IMR-90 (cell line): ENCODE data around the gene PATJ. TPM values are rescaled to one million over a fixed set of nuclear protein-coding genes. Genes with fewer than 3 reads are reported as not detected.

Experiments used
- ATAC-seq: fragments of 200-7000 bp; cut with Tn5 transposase; 2 replicates; pipeline ENCODE4 v1.9.1; 2020; ENCODE audit warnings: low read depth, mild to moderate bottlenecking, moderate library complexity
- BruUV-seq: library from RNA; stranded (reverse); fragments of 400-500 nt; replicated peaks from 2 replicates; lab custom pipeline; 2021; lab: Mats Ljungman, UMichigan
- CTCF ChIA-PET: fragments of 300-600 bp; formaldehyde crosslinking; extraction: SDS; loops from one replicate; lab custom pipeline; 2021; ENCODE audit warnings: antibody characterized with exemption; lab: Yijun Ruan, JAX
- POLR2A ChIA-PET: fragments of 300-600 bp; sonication (Branson Sonifier 250); formaldehyde crosslinking; loops from one replicate; lab custom pipeline; 2022; ENCODE audit warnings: antibody characterized with exemption; ENCODE audit not compliant: unreplicated experiment; lab: Charles Lee
- DNase-seq: peaks from one replicate; pipeline ENCODE4 v3.0.0; 2013
- H2AFZ ChIP-seq: replicated peaks from 2 replicates; pipeline ENCODE3; 2013; ENCODE audit warnings: low read length, mild to moderate bottlenecking; ENCODE audit not compliant: poor library complexity
- H2AK5ac ChIP-seq: 2 replicates; pipeline ENCODE4 v1.6.1; 2013; ENCODE audit warnings: low read depth, low read length, inconsistent platforms
- H2AK9ac ChIP-seq: replicated peaks from 2 replicates; pipeline ENCODE3; 2013; ENCODE audit warnings: mild to moderate bottlenecking, low read depth, low read length, moderate library complexity; ENCODE audit not compliant: poor library complexity
- H2BK120ac ChIP-seq: 2 replicates; pipeline ENCODE4 v1.6.1; 2013; ENCODE audit warnings: low read depth, low read length, inconsistent platforms
- H2BK15ac ChIP-seq: 3 replicates; pipeline ENCODE4 v1.6.1; 2013; ENCODE audit warnings: low read depth, low read length, inconsistent platforms
- H2BK20ac ChIP-seq: 2 replicates; pipeline ENCODE4 v1.6.1; 2013; ENCODE audit warnings: low read depth, mild to moderate bottlenecking, inconsistent platforms, low read length, moderate library complexity
- H2BK5ac ChIP-seq: 2 replicates; pipeline ENCODE4 v1.6.1; 2013; ENCODE audit warnings: mild to moderate bottlenecking, low read depth, low read length, inconsistent platforms; ENCODE audit not compliant: poor library complexity, severe bottlenecking
- H3K14ac ChIP-seq: replicated peaks from 2 replicates; pipeline ENCODE4 v1.6.1; 2013; ENCODE audit warnings: low read depth, low read length, inconsistent platforms
- H3K18ac ChIP-seq: 2 replicates; pipeline ENCODE4 v1.6.1; 2013; ENCODE audit warnings: low read depth, low read length, control low read depth
- H3K23ac ChIP-seq: 2 replicates; pipeline ENCODE4 v1.6.1; 2013; ENCODE audit warnings: low read depth, low read length, inconsistent platforms
- H3K27ac ChIP-seq: 2 replicates; pipeline ENCODE4 v1.5.1; 2013; ENCODE audit warnings: mild to moderate bottlenecking, control low read depth, low read length; ENCODE audit not compliant: insufficient read depth
- H3K27me3 ChIP-seq: 2 replicates; pipeline ENCODE4 v1.6.1; 2013; ENCODE audit warnings: low read length; ENCODE audit not compliant: control insufficient read depth, insufficient read depth
- H3K36me3 ChIP-seq: 2 replicates; pipeline ENCODE4 v1.6.1; 2013; ENCODE audit warnings: low read length, mixed read lengths; ENCODE audit not compliant: control insufficient read depth, insufficient read depth
- H3K4ac ChIP-seq: 2 replicates; pipeline ENCODE4 v1.6.1; 2013; ENCODE audit warnings: low read depth, low read length, inconsistent platforms
- H3K4me1 ChIP-seq: 2 replicates; pipeline ENCODE4 v1.6.1; 2013; ENCODE audit warnings: low read length, mixed read lengths; ENCODE audit not compliant: control insufficient read depth, insufficient read depth
- H3K4me2 ChIP-seq: 2 replicates; pipeline ENCODE4 v1.6.1; 2013; ENCODE audit warnings: low read depth, mild to moderate bottlenecking, control low read depth, low read length, moderate library complexity
- H3K4me3 ChIP-seq: 2 replicates; pipeline ENCODE4 v1.5.1; 2013; ENCODE audit warnings: low read depth, mild to moderate bottlenecking, control low read depth, low read length, moderate library complexity; ENCODE audit not compliant: insufficient read depth
- H3K56ac ChIP-seq: 2 replicates; pipeline ENCODE4 v1.6.1; 2013; ENCODE audit warnings: low read length, inconsistent platforms; ENCODE audit not compliant: insufficient read depth; ENCODE audit errors: extremely low read depth
- H3K79me1 ChIP-seq, 2 experiments: 2 replicates each; pipeline ENCODE4 v1.6.1; 2013; ENCODE audit warnings: low read length in 2 of 2, inconsistent platforms in 1 of 2, low read depth in 1 of 2
- H3K9ac ChIP-seq: 2 replicates; pipeline ENCODE4 v1.6.1; 2013; ENCODE audit warnings: low read depth, low read length, control low read depth
- H3K9me1 ChIP-seq: 2 replicates; pipeline ENCODE4 v1.6.1; 2013; ENCODE audit warnings: low read length, inconsistent platforms; ENCODE audit not compliant: insufficient read depth
- H3K9me3 ChIP-seq: 2 replicates; pipeline ENCODE4 v1.6.1; 2013; ENCODE audit warnings: low read length; ENCODE audit not compliant: control insufficient read depth, insufficient read depth
- H4K20me1 ChIP-seq: 2 replicates; pipeline ENCODE4 v1.6.1; 2013; ENCODE audit warnings: low read length, inconsistent platforms; ENCODE audit not compliant: insufficient read depth
- H4K5ac ChIP-seq: 2 replicates; pipeline ENCODE4 v1.6.1; 2013; ENCODE audit warnings: mild to moderate bottlenecking, low read depth, low read length, control low read depth
- H4K8ac ChIP-seq, 2 experiments: 2 replicates each; pipeline ENCODE4 v1.6.1; 2013; ENCODE audit warnings: low read depth in 2 of 2, low read length in 2 of 2, control low read depth in 1 of 2, inconsistent platforms in 1 of 2
- H4K91ac ChIP-seq: 2 replicates; pipeline ENCODE4 v1.6.1; 2013; ENCODE audit warnings: low read depth, low read length, inconsistent platforms; ENCODE audit not compliant: insufficient read depth
- BHLHE40 ChIP-seq: fragments of 150-350 bp; IDR thresholded peaks from 2 replicates; pipeline ENCODE4 v1.6.1; 2016; ENCODE audit warnings: mild to moderate bottlenecking, low read depth, low read length
- CEBPB ChIP-seq: IDR thresholded peaks from 2 replicates; pipeline ENCODE4 v1.6.1; 2012; ENCODE audit warnings: low read depth, low read length, improper control_type of control experiment
- MAFK ChIP-seq: IDR thresholded peaks from 2 replicates; pipeline ENCODE4 v1.6.1; 2012; ENCODE audit warnings: low read depth, low read length, improper control_type of control experiment
- MAZ ChIP-seq: IDR thresholded peaks from 2 replicates; pipeline ENCODE4 v1.6.1; 2012; ENCODE audit warnings: low read depth, mild to moderate bottlenecking, low read length, improper control_type of control experiment, moderate library complexity, borderline replicate concordance
- MXI1 ChIP-seq: IDR thresholded peaks from 2 replicates; pipeline ENCODE4 v1.6.1; 2012; ENCODE audit warnings: low read depth, mild to moderate bottlenecking, low read length, moderate library complexity, borderline replicate concordance
- NFE2L2 ChIP-seq: fragments of 150-350 bp; IDR thresholded peaks from 2 replicates; pipeline ENCODE4 v1.6.1; 2016; ENCODE audit warnings: low read depth, mild to moderate bottlenecking, low read length
- POLR2A ChIP-seq: IDR thresholded peaks from 2 replicates; pipeline ENCODE4 v1.6.1; 2012; ENCODE audit warnings: mild to moderate bottlenecking, low read depth, low read length
- SMC3 ChIP-seq: fragments of 150-350 bp; IDR thresholded peaks from 2 replicates; pipeline ENCODE4 v1.6.1; 2016; ENCODE audit warnings: low read depth, mild to moderate bottlenecking, antibody characterized with exemption, low read length, moderate library complexity
- USF2 ChIP-seq: fragments of 150-350 bp; IDR thresholded peaks from 2 replicates; pipeline ENCODE4 v1.6.1; 2017; ENCODE audit warnings: mild to moderate bottlenecking, antibody characterized with exemption, low read length, low read depth
- WGBS, 2 experiments: methylation state at CpG; one replicate each; pipeline versions ENCODE4 v1.1.5 to v1.1.7; 2013; ENCODE audit warnings: missing lambda C conversion rate in 2 of 2; ENCODE audit not compliant: insufficient read length in 1 of 2; ENCODE audit errors: extremely low coverage in 2 of 2; 5-methylcytosine and 5-hydroxymethylcytosine counted together
- dilution Hi-C: fragments of 300-500 bp; cut with HindIII; formaldehyde crosslinking; loops from one replicate; pipeline ENCODE4 v1.14.3; 2018; ENCODE audit warnings: low sequenced_read_pairs; ENCODE audit not compliant: unreplicated experiment
- in situ Hi-C: fragments of 300-500 bp; cut with MboI; formaldehyde crosslinking; loops from 3 replicates; pipeline ENCODE4 v1.14.3; 2019; ENCODE audit warnings: low sequenced_read_pairs, inconsistent platforms, mixed read lengths
- intact Hi-C: fragments of 100-400 bp; cut with micrococcal nuclease; formaldehyde crosslinking; loops from 2 replicates; pipeline ENCODE4 v1.10.0; 2022
- polyA plus RNA-seq, 3 experiments: library from polyadenylated mRNA; depleted of rRNA; stranded (reverse); fragments of >200 nt; gene quantifications; 2 replicates each; pipeline ENCODE4 v1.2.3, GENCODE V29; 2012; ENCODE audit warnings: low replicate concordance in 1 of 3
- total RNA-seq: library from RNA; depleted of rRNA; stranded (reverse); fragments of >200 nt; gene quantifications from 2 replicates; pipeline ENCODE4 v1.2.3, GENCODE V29; 2012
- TF ChIP-seq, protein P1 (sequence below): conservative IDR thresholded peaks from 2 replicates; pipeline ENCODE4 v1.5.1; 2012; ENCODE audit warnings: mild to moderate bottlenecking, low read depth, low read length, improper control_type of control experiment

PATJ gene
- total and polyA plus RNA-seq, 2 of the 4 experiments (the other 2 are of a cell fraction), result 2.0 to 3.4 TPM

GRCh38 chr1:62159940-62160348 is 417.7 kb downstream of the PATJ start:
- Histone ChIP-seq H2BK15ac (no peak overlapping the region), H3K9ac (no peak overlapping the region), H3K4ac (no peak overlapping the region), H4K20me1 (no peaks in the 10 kb centered on the region), H3K36me3 (no peaks in the 10 kb centered on the region), H4K5ac (no peak overlapping the region), H3K4me3 (no peak overlapping the region), H3K9me3 (no peaks in the 10 kb centered on the region), H2AK5ac (no peak overlapping the region), H2BK5ac (no peak overlapping the region), H3K14ac (no peak overlapping the region), H3K4me1 (no peaks in the 10 kb centered on the region), H4K91ac (no peak overlapping the region), H2BK120ac (no peak overlapping the region), H3K4me2 (no peak overlapping the region), H3K18ac (no peak overlapping the region), H3K27ac (no peak overlapping the region), H2AFZ (no peak overlapping the region), H4K8ac (no peak overlapping the region), H2AK9ac (no peak overlapping the region), H2BK20ac (no peak overlapping the region), H3K79me1 (no peaks in the 10 kb centered on the region), H3K27me3 (no peaks in the 10 kb centered on the region), H3K56ac (no peak overlapping the region), H3K23ac (no peak overlapping the region), H3K9me1 (no peaks in the 10 kb centered on the region)
- DNase-seq (no peak), ATAC-seq (no peak)
- CTCF ChIA-PET, result interaction anchor here (0.6 to 1.7 kb wide), 2 partner anchors 16 to 110 kb away, joined by 4 to 6 read pairs; no protein-coding TSS in a partner anchor
- 37% methylated on average over 3 of the region's 6 CpGs; no CpG with 5 or more reads in 1 of the 2 experiments for WGBS, 2 experiments
- no peak for TF ChIP-seq SMC3
- no peak for TF ChIP-seq MAZ
- no peak for TF ChIP-seq USF2
- TF ChIP-seq MAFK, result no peak
- TF ChIP-seq NFE2L2, result no peak
- TF ChIP-seq BHLHE40, result no peak
- no peak for TF ChIP-seq POLR2A
- TF ChIP-seq, protein P1, sequence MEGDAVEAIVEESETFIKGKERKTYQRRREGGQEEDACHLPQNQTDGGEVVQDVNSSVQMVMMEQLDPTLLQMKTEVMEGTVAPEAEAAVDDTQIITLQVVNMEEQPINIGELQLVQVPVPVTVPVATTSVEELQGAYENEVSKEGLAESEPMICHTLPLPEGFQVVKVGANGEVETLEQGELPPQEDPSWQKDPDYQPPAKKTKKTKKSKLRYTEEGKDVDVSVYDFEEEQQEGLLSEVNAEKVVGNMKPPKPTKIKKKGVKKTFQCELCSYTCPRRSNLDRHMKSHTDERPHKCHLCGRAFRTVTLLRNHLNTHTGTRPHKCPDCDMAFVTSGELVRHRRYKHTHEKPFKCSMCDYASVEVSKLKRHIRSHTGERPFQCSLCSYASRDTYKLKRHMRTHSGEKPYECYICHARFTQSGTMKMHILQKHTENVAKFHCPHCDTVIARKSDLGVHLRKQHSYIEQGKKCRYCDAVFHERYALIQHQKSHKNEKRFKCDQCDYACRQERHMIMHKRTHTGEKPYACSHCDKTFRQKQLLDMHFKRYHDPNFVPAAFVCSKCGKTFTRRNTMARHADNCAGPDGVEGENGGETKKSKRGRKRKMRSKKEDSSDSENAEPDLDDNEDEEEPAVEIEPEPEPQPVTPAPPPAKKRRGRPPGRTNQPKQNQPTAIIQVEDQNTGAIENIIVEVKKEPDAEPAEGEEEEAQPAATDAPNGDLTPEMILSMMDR, result no peak
- no peak for TF ChIP-seq CEBPB
- TF ChIP-seq MXI1, result no peak
- BruUV-seq, result no TSS peak
- intact Hi-C loops, result no loop called here
- in situ Hi-C loops, result no loop called here
- dilution Hi-C loops, result no loop called here
- POLR2A ChIA-PET, result interaction anchor here (0.6 kb wide), 1 partner anchor 27 kb away, joined by 9 read pairs; no protein-coding TSS in a partner anchor
